Epithelial cell of proximal tubule (primary cell): Measurements from ENCODE around the gene TGFBR3. TPM values are rescaled to one million over a fixed set of nuclear protein-coding genes. Genes with fewer than 3 reads are reported as not detected.

Source experiments
- DNase-seq: peaks from one replicate; pipeline ENCODE4 v3.0.0-alpha.2; 2011; ENCODE audit warnings: low read depth
- H3K4me3 ChIP-seq: 2 replicates; pipeline ENCODE4 v1.5.1; 2011; ENCODE audit warnings: low read depth, mild to moderate bottlenecking, low read length
- total RNA-seq: library from RNA; depleted of rRNA; stranded (reverse); fragments of >200 nt; gene quantifications from 2 replicates; pipeline ENCODE4 v1.2.3, GENCODE V29; 2015
- TF ChIP-seq, protein P1 (sequence below): conservative IDR thresholded peaks from 2 replicates; pipeline ENCODE4 v1.5.1; 2012; ENCODE audit warnings: low read depth, mild to moderate bottlenecking, low read length

The TGFBR3 gene
- total RNA-seq, 1 donor from 2014 or later = 6.9 TPM

DNA sequence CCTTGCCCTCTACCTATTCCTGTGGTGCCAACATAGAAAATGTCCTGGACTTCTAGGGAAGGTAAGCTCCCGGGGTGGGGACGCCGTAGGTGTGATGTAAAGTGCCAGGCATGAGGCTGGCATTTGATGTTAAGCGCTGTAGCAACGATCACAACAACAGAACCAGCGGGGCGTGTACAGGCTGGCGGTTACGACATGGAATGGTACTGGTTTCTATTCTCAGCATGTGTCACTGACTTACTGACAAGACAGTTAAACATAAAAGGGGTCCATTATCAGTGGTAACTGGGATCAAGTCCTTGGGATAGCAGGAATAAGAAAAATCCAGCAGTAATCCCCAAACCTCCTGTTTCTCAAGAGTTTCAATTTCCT lies 58.9 kb downstream of the TGFBR3 start:
- DNase-seq = peak; percentile 85
- peak overlapping the region; percentile 45 for H3K4me3 ChIP-seq
- TF ChIP-seq, protein P1, sequence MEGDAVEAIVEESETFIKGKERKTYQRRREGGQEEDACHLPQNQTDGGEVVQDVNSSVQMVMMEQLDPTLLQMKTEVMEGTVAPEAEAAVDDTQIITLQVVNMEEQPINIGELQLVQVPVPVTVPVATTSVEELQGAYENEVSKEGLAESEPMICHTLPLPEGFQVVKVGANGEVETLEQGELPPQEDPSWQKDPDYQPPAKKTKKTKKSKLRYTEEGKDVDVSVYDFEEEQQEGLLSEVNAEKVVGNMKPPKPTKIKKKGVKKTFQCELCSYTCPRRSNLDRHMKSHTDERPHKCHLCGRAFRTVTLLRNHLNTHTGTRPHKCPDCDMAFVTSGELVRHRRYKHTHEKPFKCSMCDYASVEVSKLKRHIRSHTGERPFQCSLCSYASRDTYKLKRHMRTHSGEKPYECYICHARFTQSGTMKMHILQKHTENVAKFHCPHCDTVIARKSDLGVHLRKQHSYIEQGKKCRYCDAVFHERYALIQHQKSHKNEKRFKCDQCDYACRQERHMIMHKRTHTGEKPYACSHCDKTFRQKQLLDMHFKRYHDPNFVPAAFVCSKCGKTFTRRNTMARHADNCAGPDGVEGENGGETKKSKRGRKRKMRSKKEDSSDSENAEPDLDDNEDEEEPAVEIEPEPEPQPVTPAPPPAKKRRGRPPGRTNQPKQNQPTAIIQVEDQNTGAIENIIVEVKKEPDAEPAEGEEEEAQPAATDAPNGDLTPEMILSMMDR = no peak

DNA sequence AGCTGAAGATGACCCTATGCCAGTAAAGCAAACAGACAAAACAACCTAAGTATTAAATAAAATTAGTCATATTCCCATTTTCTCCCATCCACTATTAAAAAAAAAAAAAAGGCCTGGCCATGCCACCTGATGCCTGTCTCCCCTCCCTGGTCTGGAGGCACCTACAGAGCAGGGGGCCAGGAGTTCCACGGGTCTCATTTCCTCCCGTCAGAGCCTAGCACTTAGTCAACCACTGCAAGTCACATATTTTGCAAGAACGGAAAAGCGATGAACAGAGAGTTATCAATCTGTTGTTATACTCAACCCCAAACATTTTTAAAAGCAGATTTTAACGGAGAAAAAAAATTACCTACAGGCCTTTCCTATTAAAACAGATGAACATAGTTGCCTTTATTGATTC lies 59.3 kb downstream of the TGFBR3 start:
- DNase-seq = no peak
- TF ChIP-seq, protein P1 = no peak
- no peak overlapping the region for H3K4me3 ChIP-seq

DNA sequence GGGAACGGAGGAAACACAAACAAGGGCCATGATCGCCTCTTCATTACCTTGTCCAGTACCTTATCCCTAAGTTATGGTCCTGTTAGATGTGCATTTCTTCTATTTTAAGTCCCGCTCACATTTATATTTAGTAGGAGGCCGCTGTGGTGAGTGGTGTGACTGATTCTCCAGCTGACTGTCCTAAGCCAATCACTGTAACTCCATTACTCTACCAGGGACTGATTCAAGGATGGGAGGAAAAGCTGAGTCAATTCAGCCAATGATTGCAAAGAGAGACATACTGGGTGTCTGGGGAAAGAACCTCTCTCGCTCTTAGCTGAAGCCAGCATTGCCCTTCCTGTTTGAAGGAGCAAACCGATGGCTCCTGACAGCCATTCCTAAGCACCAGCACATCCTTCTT lies 59.7 kb downstream of the TGFBR3 start:
- DNase-seq = no peak
- no peak overlapping the region for H3K4me3 ChIP-seq
- TF ChIP-seq, protein P1 = no peak

DNA sequence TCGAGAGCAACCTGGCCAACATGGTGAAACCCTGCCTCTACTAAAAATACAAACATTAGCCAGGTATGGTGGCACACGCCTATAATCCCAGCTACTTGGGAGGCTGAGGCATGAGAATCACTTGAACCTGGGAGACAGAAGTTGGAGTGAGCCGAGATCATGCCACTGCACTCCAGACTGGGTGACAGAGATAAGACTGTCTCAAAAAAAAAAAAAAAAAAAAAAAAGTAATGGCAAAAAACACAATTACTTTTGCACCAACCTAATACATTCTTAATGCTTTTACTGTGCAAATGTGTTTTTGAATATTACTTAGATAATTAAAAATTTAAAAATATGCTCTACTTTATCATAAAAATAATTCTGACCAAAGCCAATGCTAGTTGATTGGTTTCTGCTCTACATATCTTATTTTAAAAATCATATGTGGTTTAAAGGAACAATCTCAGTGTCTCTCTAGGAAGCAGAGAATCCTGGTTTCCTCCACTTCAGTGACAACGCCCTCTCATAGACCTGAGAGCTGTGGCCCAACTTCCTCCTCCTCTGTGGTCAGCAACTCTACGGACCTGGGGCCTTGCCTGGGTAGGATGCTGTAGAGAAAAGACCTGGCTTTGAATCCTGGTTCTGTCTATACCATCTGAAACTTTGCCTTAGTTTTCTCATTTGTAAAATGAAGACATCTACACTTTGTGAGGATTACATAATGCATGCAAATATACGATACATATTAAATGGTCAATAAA lies 64.7 kb downstream of the TGFBR3 start:
- TF ChIP-seq, protein P1 = no peak
- H3K4me3 ChIP-seq = no peak overlapping the region
- DNase-seq = no peak

DNA sequence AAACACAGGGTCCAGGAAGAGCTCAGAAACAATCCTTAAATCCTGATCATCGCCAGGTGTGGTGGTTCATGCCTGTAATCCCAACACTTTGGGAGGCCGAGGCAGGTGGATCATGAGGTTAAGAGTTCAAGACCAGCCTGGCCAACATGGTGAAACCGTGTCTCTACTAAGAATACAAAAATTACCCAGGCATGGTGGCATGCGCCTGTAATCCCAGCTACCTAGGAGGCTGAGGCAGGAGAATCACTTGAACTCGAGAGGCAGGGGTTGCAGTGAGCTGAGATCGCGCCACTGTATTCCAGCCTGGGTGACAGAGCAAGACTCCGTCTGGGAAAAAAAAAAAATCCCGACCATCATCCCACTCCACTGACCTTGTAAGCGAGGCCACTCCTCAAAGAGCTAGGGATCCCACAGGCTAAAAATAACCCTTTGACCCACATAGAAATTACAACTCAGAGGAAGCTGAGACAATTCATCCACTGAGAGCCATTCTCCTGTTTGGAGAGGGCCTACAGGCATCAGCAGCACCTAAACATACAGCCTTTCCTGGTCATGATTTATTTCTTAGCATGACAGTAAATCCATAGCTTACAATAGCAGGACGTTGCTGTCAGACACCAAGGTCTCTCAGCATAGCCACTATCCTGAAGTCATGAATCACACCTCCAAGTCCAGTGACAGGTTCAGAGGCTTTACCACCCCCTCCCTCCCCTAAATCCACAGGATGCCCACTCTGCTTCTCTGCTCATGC lies 66.7 kb downstream of the TGFBR3 start:
- no peak for DNase-seq
- TF ChIP-seq, protein P1 = no peak
- H3K4me3 ChIP-seq = no peak overlapping the region

DNA sequence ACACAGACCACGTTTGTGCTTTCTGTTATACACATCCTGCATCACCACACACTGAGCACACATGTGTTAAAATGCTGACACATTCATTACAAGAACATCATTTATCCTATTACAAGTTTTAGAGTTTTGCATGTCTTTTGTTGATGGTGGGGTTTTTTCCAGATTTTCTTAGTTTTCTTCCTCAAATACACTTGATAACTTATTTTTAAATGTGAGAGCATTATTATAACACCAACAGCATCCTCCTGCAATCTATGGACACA lies 67.3 kb downstream of the TGFBR3 start:
- TF ChIP-seq, protein P1 = no peak
- H3K4me3 ChIP-seq = no peak overlapping the region
- no peak for DNase-seq
